K562 (cell line): ENCODE measurements around the gene CTSH. TPM values are rescaled to one million over a fixed set of nuclear protein-coding genes. Genes with fewer than 3 reads are reported as not detected.

Experiments
- ATAC-seq: fragments of 200-7000 bp; cut with Tn5 transposase; 3 replicates; pipeline ENCODE4 v1.9.1; 2020; ENCODE audit warnings: moderate library complexity
- BruUV-seq: library from RNA; stranded (reverse); fragments of 400-500 nt; replicated peaks from 2 replicates; lab custom pipeline; 2021; lab: Mats Ljungman, UMichigan
- CTCF ChIA-PET: fragments of 300-600 bp; formaldehyde crosslinking; extraction: SDS; loops from one replicate; lab custom pipeline; 2021; ENCODE audit warnings: low intra/inter-chr PET ratio; lab: Yijun Ruan, JAX
- POLR2A ChIA-PET: fragments of 300-600, 350-650 bp; sonication (Branson Sonifier 250); formaldehyde crosslinking; extraction: SDS; loops from one replicate; lab custom pipeline; 2021; ENCODE audit warnings: antibody characterized with exemption, inconsistent platforms; lab: Yijun Ruan, JAX
- DNase-seq, 4 experiments: peaks; one replicate each; pipeline versions ENCODE4 v3.0.0 to v3.0.0-alpha.2; 2011 to 2018; ENCODE audit warnings: low spot score in 3 of 4, mixed read lengths in 3 of 4; ENCODE audit errors: extremely low read depth in 1 of 4
- FAIRE-seq: peaks from 2 replicates; lab custom pipeline; 2011; peaks lifted over from hg19 to GRCh38; lab: Jason Lieb, UNC
- H2AFZ ChIP-seq: 2 replicates; pipeline ENCODE4 v1.6.0; 2011; ENCODE audit warnings: low read depth, low read length, control low read depth, inconsistent platforms
- H3K27ac ChIP-seq: fragments of 200-600 bp; 3 replicates; pipeline ENCODE4 v1.8.0; 2011; ENCODE audit warnings: low read depth, mild to moderate bottlenecking, control low read depth, inconsistent platforms, low read length, moderate library complexity, mixed read lengths; ENCODE audit errors: extremely low read depth
- H3K27me3 ChIP-seq, 2 experiments: fragments of 300-600 bp in 1 of 2; 2 replicates in 1 of 2; 3 replicates in 1 of 2; pipeline versions ENCODE4 v1.6.0 to v1.8.0; 2011; ENCODE audit warnings: inconsistent platforms in 2 of 2, low read length in 2 of 2, mild to moderate bottlenecking in 1 of 2, mixed read lengths in 1 of 2, moderate library complexity in 1 of 2; ENCODE audit not compliant: control insufficient read depth in 2 of 2, insufficient read depth in 2 of 2
- H3K36me3 ChIP-seq: fragments of 300-600 bp; 3 replicates; pipeline ENCODE4 v1.8.0; 2011; ENCODE audit warnings: mild to moderate bottlenecking, low read length, inconsistent platforms; ENCODE audit not compliant: control insufficient read depth, insufficient read depth
- H3K4me1 ChIP-seq, 2 experiments: fragments of 200-600 bp in 1 of 2; replicated peaks in 1 of 2; 2 replicates in 1 of 2; 3 replicates in 1 of 2; pipeline versions ENCODE4 v1.5.1 to v1.8.0; 2011; ENCODE audit warnings: inconsistent platforms in 2 of 2, low read length in 2 of 2, mild to moderate bottlenecking in 1 of 2, mixed read lengths in 1 of 2, moderate library complexity in 1 of 2; ENCODE audit not compliant: control insufficient read depth in 2 of 2, insufficient read depth in 2 of 2
- H3K4me2 ChIP-seq: 2 replicates; pipeline ENCODE4 v1.6.1; 2011; ENCODE audit warnings: low read length, control low read depth, inconsistent platforms, mixed read lengths; ENCODE audit not compliant: insufficient read depth
- H3K4me3 ChIP-seq: fragments of 200-600 bp; sonication (generic), shearing (Covaris generic); 2 replicates; pipeline ENCODE4 v1.5.1; 2016; ENCODE audit warnings: control low read depth, inconsistent platforms
- H3K79me2 ChIP-seq: fragments of 200-600 bp; 3 replicates; pipeline ENCODE4 v1.8.0; 2011; ENCODE audit warnings: low read length, inconsistent platforms; ENCODE audit not compliant: control insufficient read depth, insufficient read depth
- H3K9ac ChIP-seq, 2 experiments: 2 replicates each; pipeline versions ENCODE4 v1.6.0 to v1.6.1; 2011; ENCODE audit warnings: low read depth in 2 of 2, low read length in 2 of 2, control low read depth in 1 of 2, inconsistent platforms in 1 of 2, mild to moderate bottlenecking in 1 of 2, mixed read lengths in 1 of 2; ENCODE audit not compliant: insufficient read depth in 1 of 2
- H3K9me1 ChIP-seq: one replicate; pipeline ENCODE4 v1.6.0; 2011; ENCODE audit warnings: inconsistent platforms, mild to moderate bottlenecking, low read length, moderate library complexity; ENCODE audit not compliant: control insufficient read depth, insufficient read depth
- H3K9me3 ChIP-seq: replicated peaks from 2 replicates; pipeline ENCODE4 v1.5.1; 2011; ENCODE audit warnings: low read depth, low read length, inconsistent platforms; ENCODE audit not compliant: control insufficient read depth, insufficient read depth
- H4K20me1 ChIP-seq: replicated peaks from 2 replicates; pipeline ENCODE4 v1.6.1; 2011; ENCODE audit warnings: low read length, inconsistent platforms, mixed read lengths; ENCODE audit not compliant: control insufficient read depth, insufficient read depth
- HNRNPLL ChIP-seq: fragments of 200-400 bp; formaldehyde crosslinking; IDR thresholded peaks from 2 replicates; pipeline ENCODE4 v1.6.1; 2017; ENCODE audit warnings: low read length, low read depth, mild to moderate bottlenecking; ENCODE audit not compliant: poor library complexity, severe bottlenecking
- WGBS: fragments of 100-300 bp; shearing (Covaris generic); methylation state at CpG from one replicate; pipeline ENCODE4 v1.1.6; 2016; ENCODE audit warnings: low coverage, mixed read lengths; ENCODE audit not compliant: insufficient coverage; ENCODE audit errors: missing lambda C conversion rate; 5-methylcytosine and 5-hydroxymethylcytosine counted together
- in situ Hi-C: fragments of 300-500 bp; cut with MboI; formaldehyde crosslinking; loops from 4 replicates; pipeline ENCODE4 v1.15.0; 2018; ENCODE audit warnings: inconsistent platforms, mixed read lengths
- intact Hi-C: fragments of 100-400 bp; cut with micrococcal nuclease; formaldehyde crosslinking; loops from 2 replicates; pipeline ENCODE4 v1.14.2; 2022
- polyA plus RNA-seq, 8 experiments: library from polyadenylated mRNA; depleted of rRNA in 4 of 8; stranded (reverse) in 5 of 8; unstranded in 3 of 8; fragments of >200 nt; fragmentation: Nextera tagmentation in 2 of 8; fragmentation: Illumina TruSeq in 1 of 8; extraction: Ambion mirVana in 2 of 8; extraction: Trizol in 1 of 8; gene quantifications; 2 replicates each; pipeline versions ENCODE4 v1.2.1 to v1.2.3, GENCODE V29; 2011 to 2014; ENCODE audit warnings: inconsistent platforms in 1 of 8, missing spikeins in 1 of 8
- total RNA-seq, 7 experiments: library from RNA; depleted of rRNA in 6 of 7; stranded (reverse); fragments of >200 nt in 6 of 7; fragmentation: Illumina TruSeq in 2 of 7; extraction: Trizol in 2 of 7; gene quantifications; 2 replicates each; pipeline versions ENCODE4 v1.2.1 to v1.2.3, GENCODE V29; 2011 to 2021; ENCODE audit warnings: low replicate concordance in 1 of 7
- TF ChIP-seq, protein P1 (sequence below), 2 experiments: fragments of 450-650 bp in 1 of 2; sonication (generic) in 1 of 2; formaldehyde crosslinking in 1 of 2; IDR thresholded peaks in 1 of 2; conservative IDR thresholded peaks in 1 of 2; 2 replicates each; pipeline versions ENCODE4 v1.6.1 to v1.8.1; 2016 to 2023; ENCODE audit warnings: mild to moderate bottlenecking in 2 of 2, moderate library complexity in 2 of 2, inconsistent platforms in 1 of 2, missing genetic modification reagents in 1 of 2
- TF ChIP-seq, protein P2 (sequence below): sonication (generic); formaldehyde crosslinking; IDR thresholded peaks from 2 replicates; pipeline ENCODE4 v1.8.0; 2023; ENCODE audit warnings: mild to moderate bottlenecking, missing genetic modification reagents

The CTSH gene
- total and polyA plus RNA-seq, 9 of the 15 experiments (the other 6 are each of a cell fraction or from before 2014, with no cell fraction given) = 15.0 to 462 (median 173) TPM

DNA sequence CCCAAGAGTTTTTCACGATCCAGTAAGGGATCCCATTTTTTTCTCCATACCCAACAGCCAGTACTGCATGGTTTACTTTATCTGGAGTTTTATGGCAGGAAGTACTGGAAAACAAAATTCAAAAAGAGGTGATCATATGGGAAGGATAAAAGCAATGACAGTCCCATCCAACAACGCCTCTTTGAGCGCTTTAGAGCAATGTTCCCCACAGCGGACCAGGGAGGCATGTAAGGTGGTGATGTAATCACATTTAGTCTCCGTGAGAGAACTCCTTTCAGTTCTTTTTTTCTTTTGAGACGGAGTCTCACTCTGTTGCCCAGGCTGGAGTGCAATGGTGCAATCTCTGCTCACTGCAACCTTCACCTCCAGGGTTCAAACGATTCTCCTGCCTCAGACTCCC, 21.8 kb downstream of the CTSH start:
- ChIA-PET POLR2A (interaction anchor here (0.6 to 3.3 kb wide), 5 partner anchors 9 to 77 kb away, joined by 3 to 15 read pairs (median 4); no protein-coding TSS in a partner anchor), CTCF (no interaction called here)
- H3K4me3 ChIP-seq = no peak overlapping the region
- H3K4me1 ChIP-seq = no peaks in the 10 kb centered on the region; a peak in 1 of 5 replicates
- no peak for DNase-seq
- no peak overlapping the region for H3K4me2 ChIP-seq
- in situ Hi-C loops = no loop called here
- BruUV-seq = no TSS peak
- no peaks in the 10 kb centered on the region for H4K20me1 ChIP-seq
- no peaks in the 10 kb centered on the region for H3K9me1 ChIP-seq
- no peak for FAIRE-seq
- H3K9ac ChIP-seq = no peak overlapping the region
- H3K9me3 ChIP-seq = no peaks in the 10 kb centered on the region
- H3K36me3 ChIP-seq = peaks cover 86% of the 10 kb centered on the region
- H3K27me3 ChIP-seq = no peaks in the 10 kb centered on the region
- no peak overlapping the region for H2AFZ ChIP-seq
- no peak for ATAC-seq
- intact Hi-C loops = no loop called here
- no peak overlapping the region for H3K27ac ChIP-seq
- 91% methylated on average over 7 of the region's 7 CpGs for WGBS
- TF ChIP-seq, protein P1, sequence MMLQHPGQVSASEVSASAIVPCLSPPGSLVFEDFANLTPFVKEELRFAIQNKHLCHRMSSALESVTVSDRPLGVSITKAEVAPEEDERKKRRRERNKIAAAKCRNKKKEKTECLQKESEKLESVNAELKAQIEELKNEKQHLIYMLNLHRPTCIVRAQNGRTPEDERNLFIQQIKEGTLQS (IDR thresholded peaks at IDR 0.05) = peak; percentile 24; the same call in 1 of the 2 replicates
- TF ChIP-seq, protein P1 (CRISPR knock-in tag; conservative IDR thresholded peaks at IDR 0.05) = no peak
- TF ChIP-seq, protein P2, sequence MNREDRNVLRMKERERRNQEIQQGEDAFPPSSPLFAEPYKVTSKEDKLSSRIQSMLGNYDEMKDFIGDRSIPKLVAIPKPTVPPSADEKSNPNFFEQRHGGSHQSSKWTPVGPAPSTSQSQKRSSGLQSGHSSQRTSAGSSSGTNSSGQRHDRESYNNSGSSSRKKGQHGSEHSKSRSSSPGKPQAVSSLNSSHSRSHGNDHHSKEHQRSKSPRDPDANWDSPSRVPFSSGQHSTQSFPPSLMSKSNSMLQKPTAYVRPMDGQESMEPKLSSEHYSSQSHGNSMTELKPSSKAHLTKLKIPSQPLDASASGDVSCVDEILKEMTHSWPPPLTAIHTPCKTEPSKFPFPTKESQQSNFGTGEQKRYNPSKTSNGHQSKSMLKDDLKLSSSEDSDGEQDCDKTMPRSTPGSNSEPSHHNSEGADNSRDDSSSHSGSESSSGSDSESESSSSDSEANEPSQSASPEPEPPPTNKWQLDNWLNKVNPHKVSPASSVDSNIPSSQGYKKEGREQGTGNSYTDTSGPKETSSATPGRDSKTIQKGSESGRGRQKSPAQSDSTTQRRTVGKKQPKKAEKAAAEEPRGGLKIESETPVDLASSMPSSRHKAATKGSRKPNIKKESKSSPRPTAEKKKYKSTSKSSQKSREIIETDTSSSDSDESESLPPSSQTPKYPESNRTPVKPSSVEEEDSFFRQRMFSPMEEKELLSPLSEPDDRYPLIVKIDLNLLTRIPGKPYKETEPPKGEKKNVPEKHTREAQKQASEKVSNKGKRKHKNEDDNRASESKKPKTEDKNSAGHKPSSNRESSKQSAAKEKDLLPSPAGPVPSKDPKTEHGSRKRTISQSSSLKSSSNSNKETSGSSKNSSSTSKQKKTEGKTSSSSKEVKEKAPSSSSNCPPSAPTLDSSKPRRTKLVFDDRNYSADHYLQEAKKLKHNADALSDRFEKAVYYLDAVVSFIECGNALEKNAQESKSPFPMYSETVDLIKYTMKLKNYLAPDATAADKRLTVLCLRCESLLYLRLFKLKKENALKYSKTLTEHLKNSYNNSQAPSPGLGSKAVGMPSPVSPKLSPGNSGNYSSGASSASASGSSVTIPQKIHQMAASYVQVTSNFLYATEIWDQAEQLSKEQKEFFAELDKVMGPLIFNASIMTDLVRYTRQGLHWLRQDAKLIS = no peak
- TF ChIP-seq HNRNPLL = no peak
- no peaks in the 10 kb centered on the region for H3K79me2 ChIP-seq
